Transverse colon (tissue), 4 donors: ENCODE measurements around the gene TFPI2. TPM values are rescaled to one million over a fixed set of nuclear protein-coding genes. Genes with fewer than 3 reads are reported as not detected.

Source experiments
- DNase-seq: peaks from one replicate; pipeline ENCODE4 v3.0.0-alpha.2; 2019
- H3K27ac ChIP-seq, 4 donors: fragments of 200-600 bp; sonication (generic); 2 replicates each; pipeline ENCODE4 v1.5.1; 2016 to 2018; ENCODE audit warnings: inconsistent platforms in 4 of 4
- H3K27me3 ChIP-seq: fragments of 200-600 bp; sonication (generic); 2 replicates; pipeline ENCODE4 v1.5.1; 2017; ENCODE audit warnings: inconsistent platforms
- H3K36me3 ChIP-seq, 4 donors: fragments of 200-600 bp; sonication (generic); 2 replicates each; pipeline ENCODE4 v1.5.1; 2017 to 2019; ENCODE audit warnings: inconsistent platforms in 4 of 4
- H3K4me1 ChIP-seq, 4 donors: fragments of 200-600 bp; sonication (generic); 2 replicates each; pipeline ENCODE4 v1.5.1; 2017 to 2020; ENCODE audit warnings: inconsistent platforms in 4 of 4
- H3K4me3 ChIP-seq, 4 donors: fragments of 200-600 bp; sonication (generic); 1 replicate in 1 of 4; 2 replicates in 3 of 4; pipeline versions ENCODE4 v1.5.1 to v1.6.1; 2017 to 2019; ENCODE audit warnings: inconsistent platforms in 4 of 4
- H3K9me3 ChIP-seq, 2 donors: fragments of 200-600 bp; sonication (generic); 2 replicates each; pipeline ENCODE4 v1.5.1; 2017 to 2019; ENCODE audit warnings: inconsistent platforms in 2 of 2
- CTCF ChIP-seq, 5 experiments: fragments of 200-600 bp in 3 of 5; fragments of 450-650 bp in 2 of 5; sonication (generic) in 3 of 5; IDR thresholded peaks; 1 replicate in 2 of 5; 2 replicates in 3 of 5; pipeline ENCODE4 v1.5.1; 2016 to 2017; ENCODE audit warnings: antibody characterized with exemption in 5 of 5, inconsistent platforms in 3 of 5, mild to moderate bottlenecking in 2 of 5, moderate library complexity in 1 of 5
- EP300 ChIP-seq: sonication (generic); formaldehyde crosslinking; IDR thresholded peaks from one replicate; pipeline ENCODE4 v1.6.1; 2017; ENCODE audit warnings: antibody characterized with exemption, low read depth
- POLR2A ChIP-seq: fragments of 450-650 bp; IDR thresholded peaks from one replicate; pipeline ENCODE4 v1.6.1; 2016; ENCODE audit warnings: antibody characterized with exemption, mild to moderate bottlenecking, moderate library complexity
- POLR2AphosphoS5 ChIP-seq, 3 donors: sonication (generic); formaldehyde crosslinking; IDR thresholded peaks; one replicate each; pipeline ENCODE4 v1.6.1; 2016; ENCODE audit warnings: antibody characterized with exemption in 3 of 3
- whole genome bisulfite sequencing, 2 donors: methylation state at CpG; one replicate each; pipeline ENCODE4 v1.1.5; 2018; ENCODE audit warnings: low coverage in 1 of 2; 5-methylcytosine and 5-hydroxymethylcytosine counted together
- in situ Hi-C, 4 donors: fragments of 200-750 bp; cut with MboI; loops; one replicate each; pipeline versions ENCODE4 v1.15.0 to v1.15.1; 2017; ENCODE audit warnings: low sequenced_read_pairs in 3 of 4, low pct_ligation_motif_present in 1 of 4, low pct_unique_long_range_greater_than_20kb in 1 of 4
- intact Hi-C: fragments of 100-400 bp; cut with DNase I; formaldehyde crosslinking; loops from one replicate; pipeline ENCODE4 v1.15.1; 2023; ENCODE audit warnings: low total_unique reads
- total RNA-seq, 4 donors: library from RNA; depleted of rRNA; stranded (reverse); fragments of >200 nt; gene quantifications; one replicate each; pipeline ENCODE4 v1.1.0, GENCODE V29; 2016

TFPI2 gene
- under 1 TPM in 3 of 4 donors, not detected in 1; 0.40 to 0.79 (median 0.68) TPM for total RNA-seq

- no peak for TF ChIP-seq POLR2AphosphoS5 (IDR thresholded peaks at IDR 0.05)
- TF ChIP-seq POLR2A, result no peak
- TF ChIP-seq EP300, result no peak
- no peak for TF ChIP-seq CTCF (IDR thresholded peaks at IDR 0.05)
- peaks cover 27% of the 10 kb centered on the region for H3K27me3 ChIP-seq
- WGBS, 2 donors, result 5 to 6% methylated on average over 3 to 38 of the region's 49 CpGs
- peak within 1 kb of the TSS in 3 of 4 donors; percentile 10 to 44 (median 40) for H3K27ac ChIP-seq
- peak within 1 kb of the TSS; percentile 14 to 53 (median 34) for H3K4me3 ChIP-seq
- H3K9me3 ChIP-seq, result no peaks in the 10 kb centered on the region
- peak; percentile 14 for DNase-seq
- H3K36me3 ChIP-seq, result no peaks in the 10 kb centered on the region
- intact Hi-C loops, result no loop called here
- peaks cover 0 to 5% (median 0%) of the 10 kb centered on the region in 4 donors for H3K4me1 ChIP-seq
- in situ Hi-C loops, result loop anchor here in 1 of 4 donors (25.0 kb wide), 1 partner anchor 197 kb away; no protein-coding TSS in a partner anchor
Measured at GRCh38 chr7:93890464-93891068, at the start of gene TFPI2. TSS of gene TFPI2 (minus strand) at chr7:93890753. CDS start at chr7:93890678, 75 bp downstream.

- Histone ChIP-seq H3K9me3 (no peaks in the 10 kb centered on the region), H3K27ac (no peak overlapping the region), H3K27me3 (no peaks in the 10 kb centered on the region), H3K36me3 (no peaks in the 10 kb centered on the region), H3K4me3 (no peak overlapping the region), H3K4me1 (no peaks in the 10 kb centered on the region)
- intact Hi-C loops (no loop called here), in situ Hi-C loops (no loop called here)
- TF ChIP-seq EP300 (no peak), CTCF (IDR thresholded peaks at IDR 0.05) (no peak), POLR2A (no peak), POLR2AphosphoS5 (IDR thresholded peaks at IDR 0.05) (no peak)
- DNase-seq, result no peak
Measured at GRCh38 chr7:93938293-93938692, 47.7 kb upstream of the TFPI2 start.

- no peaks in the 10 kb centered on the region for H3K27me3 ChIP-seq
- no peaks in the 10 kb centered on the region for H3K4me1 ChIP-seq
- H3K9me3 ChIP-seq, result no peaks in the 10 kb centered on the region
- TF ChIP-seq POLR2AphosphoS5 (IDR thresholded peaks at IDR 0.05) (no peak), POLR2A (no peak), EP300 (no peak), CTCF (IDR thresholded peaks at IDR 0.05) (no peak)
- intact Hi-C loops (no loop called here), in situ Hi-C loops (no loop called here)
- no peaks in the 10 kb centered on the region for H3K36me3 ChIP-seq
- 83 to 89% methylated on average over 1 of the region's 1 CpG for WGBS, 2 donors
- DNase-seq, result no peak
- no peak overlapping the region for H3K4me3 ChIP-seq
- no peak overlapping the region for H3K27ac ChIP-seq
Measured at GRCh38 chr7:93937818-93938217, 47.3 kb upstream of the TFPI2 start.

- TF ChIP-seq POLR2A, result no peak
- no peak for TF ChIP-seq CTCF (IDR thresholded peaks at IDR 0.05)
- no peak for TF ChIP-seq POLR2AphosphoS5 (IDR thresholded peaks at IDR 0.05)
- TF ChIP-seq EP300, result no peak
- Histone ChIP-seq H3K4me3 (no peak overlapping the region), H3K36me3 (no peaks in the 10 kb centered on the region), H3K27ac (no peak overlapping the region), H3K4me1 (no peaks in the 10 kb centered on the region), H3K27me3 (no peaks in the 10 kb centered on the region), H3K9me3 (no peaks in the 10 kb centered on the region)
- no peak for DNase-seq
- intact Hi-C loops, result no loop called here
- WGBS, 2 donors, result 58 to 74% methylated on average over 2 of the region's 2 CpGs
- in situ Hi-C loops, result no loop called here
Measured at GRCh38 chr7:93935102-93935501, 44.5 kb upstream of the TFPI2 start.
